Measurements from ENCODE around the gene MYL12A.
"Not testable (repeated sequence)": the region's sequence is repeated elsewhere in the genome, so short reads cannot be mapped to it uniquely, and the experiment has no call there.

Gene MYL12A

DNA sequence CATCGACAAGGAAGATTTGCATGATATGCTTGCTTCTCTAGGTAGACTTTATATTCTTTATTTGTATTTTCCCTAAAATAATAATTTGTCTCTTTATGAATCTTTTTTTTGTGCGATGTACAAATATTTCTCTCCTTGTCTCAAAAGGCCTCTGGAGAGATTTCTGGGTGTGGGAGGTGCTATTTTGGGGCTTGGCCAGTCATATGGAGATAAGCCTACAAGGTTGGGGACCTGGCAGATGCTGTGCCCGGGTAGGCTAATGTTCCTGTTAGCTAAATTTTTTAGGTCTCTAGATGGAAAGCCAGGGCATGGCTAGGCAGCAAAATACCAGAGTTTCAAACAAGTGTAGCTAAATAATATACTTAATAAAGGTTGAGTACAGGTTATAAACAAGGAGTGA is 25.4 kb downstream of the MYL12A start:
- no peaks in the 10 kb centered on the region for H3K27me3 Mint-ChIP-seq
- H3K9me3 Mint-ChIP-seq = no peaks in the 10 kb centered on the region
- peaks cover 32% of the 10 kb centered on the region for H3K4me1 Mint-ChIP-seq
- peaks cover 18% of the 10 kb centered on the region for H3K36me3 Mint-ChIP-seq
- DNase-seq (ENCODE audit: low spot score in 2 of 2) = no peak
- H3K27ac Mint-ChIP-seq = peak overlapping the region; percentile 7
- H3K4me3 Mint-ChIP-seq = no peak overlapping the region
- ATAC-seq (ENCODE audit: low read depth) = no peak

DNA sequence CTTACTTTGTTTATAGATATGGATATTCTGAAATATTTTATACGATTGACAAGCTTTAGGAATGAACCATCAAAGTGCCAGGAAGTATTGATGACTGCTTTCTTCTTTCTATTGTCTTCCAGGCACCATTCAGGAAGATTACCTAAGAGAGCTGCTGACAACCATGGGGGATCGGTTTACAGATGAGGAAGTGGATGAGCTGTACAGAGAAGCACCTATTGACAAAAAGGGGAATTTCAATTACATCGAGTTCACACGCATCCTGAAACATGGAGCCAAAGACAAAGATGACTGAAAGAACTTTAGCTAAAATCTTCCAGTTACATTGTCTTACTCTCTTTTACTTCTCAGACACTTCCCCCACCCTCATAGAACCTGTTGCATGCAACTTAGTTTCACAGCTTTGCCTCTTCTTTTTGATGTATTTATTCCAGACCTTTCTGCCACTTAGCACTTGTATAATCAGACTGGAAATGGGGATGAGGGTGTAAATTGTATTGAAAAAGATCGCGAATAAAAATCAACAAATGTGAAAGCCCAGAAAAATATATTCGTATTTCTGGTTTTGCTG is 30.1 kb downstream of the MYL12A start:
- DNase-seq (ENCODE audit: low spot score in 2 of 2) = not testable (repeated sequence)
- peak overlapping the region; percentile 88 for H3K27ac Mint-ChIP-seq

DNA sequence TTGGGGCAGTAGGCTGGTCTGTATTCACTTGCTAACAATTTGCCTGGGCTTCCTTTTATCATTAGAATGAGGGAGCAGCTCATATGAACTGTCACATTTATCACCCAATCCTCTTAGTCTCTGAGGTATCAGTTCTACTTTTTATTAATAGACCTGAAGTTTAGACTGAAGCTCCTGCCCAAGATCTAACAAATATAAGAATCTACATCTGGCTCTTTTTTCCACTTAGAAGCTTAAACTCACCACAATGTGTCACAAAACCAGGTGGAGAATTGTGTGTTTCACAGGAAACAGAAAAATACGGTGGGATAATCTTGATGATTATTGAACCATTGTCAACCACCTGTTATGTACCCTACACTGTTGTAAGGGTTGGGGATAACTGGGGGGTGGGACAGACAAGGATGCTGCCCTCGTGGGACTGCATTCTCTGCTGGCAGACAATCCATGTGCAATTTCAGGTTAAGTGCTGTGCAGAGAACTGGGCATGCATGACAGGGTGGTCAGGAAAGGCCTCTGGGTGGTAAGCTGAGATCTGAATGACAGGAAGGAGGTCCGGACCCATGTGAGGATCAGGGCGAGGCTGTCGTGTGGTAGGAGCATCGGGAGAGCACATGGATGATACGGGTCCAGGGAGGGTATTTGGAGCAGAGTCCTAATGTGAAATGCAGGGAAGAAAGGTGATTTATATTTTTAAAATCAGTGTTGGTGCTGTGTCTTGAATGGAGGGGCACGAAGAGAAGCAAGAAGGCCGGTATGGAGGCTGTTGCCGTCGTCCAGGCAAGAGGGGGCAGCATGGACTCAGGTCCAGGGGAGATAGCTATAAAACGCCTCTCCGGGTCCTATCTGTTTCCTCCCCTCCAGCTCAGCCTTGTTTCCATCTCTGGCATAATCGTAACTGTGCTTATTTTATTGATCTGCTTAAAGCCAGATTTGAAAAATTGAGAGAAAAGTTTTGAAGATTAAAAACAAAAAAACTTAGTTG is 31.9 kb downstream of the MYL12A start:
- Mint-ChIP-seq H3K36me3 (peaks cover 9% of the 10 kb centered on the region), H3K4me3 (peak overlapping the region; percentile 66)
- peak; percentile 89 for ATAC-seq (ENCODE audit: low read depth)

More for the DNA sequence above, 30.1 kb downstream of the MYL12A start:
- peak; percentile 21 for ATAC-seq (ENCODE audit: low read depth)
- H3K4me3 Mint-ChIP-seq, H3K27me3 Mint-ChIP-seq, H3K9me3 Mint-ChIP-seq: not testable (repeated sequence)
- H3K36me3 Mint-ChIP-seq = peaks cover 16% of the 10 kb centered on the region
- peaks cover 20% of the 10 kb centered on the region for H3K4me1 Mint-ChIP-seq

DNA sequence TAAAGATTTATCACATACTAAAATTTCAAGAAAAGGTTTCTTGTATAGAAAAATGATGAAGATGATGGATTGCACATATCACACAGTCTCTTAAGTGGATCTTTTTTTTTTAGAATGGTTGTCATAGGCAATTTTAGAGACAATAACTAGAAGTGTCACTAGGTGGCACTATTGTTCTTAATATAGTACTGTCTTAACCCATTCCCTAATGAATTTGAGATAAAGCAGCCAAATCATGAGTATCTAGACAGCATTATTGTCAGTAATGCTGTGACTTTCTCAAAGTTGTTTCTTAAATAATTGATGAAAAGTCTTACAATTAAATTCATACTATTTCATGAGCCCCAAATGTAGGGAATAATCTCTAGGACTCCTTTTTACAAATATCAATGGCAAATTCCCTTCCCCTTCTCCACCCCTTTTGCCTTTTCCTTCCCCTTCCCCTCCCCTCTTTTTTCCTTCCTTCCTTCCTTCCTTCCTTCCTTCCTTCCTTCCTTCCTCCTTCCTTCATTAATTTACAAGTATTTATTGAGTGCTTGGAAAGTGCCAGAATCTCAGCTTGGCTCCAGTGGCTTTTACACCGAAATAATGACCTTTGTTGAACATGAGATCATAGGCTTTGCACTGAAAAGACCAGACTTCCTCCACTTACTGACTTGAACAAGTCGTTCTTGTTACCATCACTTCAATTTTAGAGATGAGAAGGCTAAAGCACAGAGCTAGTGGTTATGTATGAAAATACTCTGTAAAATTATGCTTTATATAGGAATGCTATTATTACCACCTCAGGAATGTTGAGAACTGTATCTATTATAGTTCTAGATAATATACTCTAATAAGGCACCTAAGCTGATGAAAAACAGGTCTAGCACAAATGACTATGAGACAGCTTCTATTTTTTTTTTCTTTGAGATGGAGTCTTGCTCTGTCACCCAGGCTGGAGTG is 34.1 kb downstream of the MYL12A start:
- H3K36me3 Mint-ChIP-seq = peaks cover 11% of the 10 kb centered on the region
- peaks cover 11% of the 10 kb centered on the region for H3K9me3 Mint-ChIP-seq
- H3K4me3 Mint-ChIP-seq = no peak overlapping the region
- peaks cover 26% of the 10 kb centered on the region for H3K4me1 Mint-ChIP-seq
- no peak overlapping the region for H3K27ac Mint-ChIP-seq
- H3K27me3 Mint-ChIP-seq = no peaks in the 10 kb centered on the region
- ATAC-seq (ENCODE audit: low read depth) (peak; percentile 66), DNase-seq (ENCODE audit: low spot score in 2 of 2) (peak in 1 of 2 donors; percentile 73)

More for the DNA sequence above, 31.9 kb downstream of the MYL12A start:
- H3K27me3 Mint-ChIP-seq = no peaks in the 10 kb centered on the region
- no peaks in the 10 kb centered on the region for H3K9me3 Mint-ChIP-seq
- no peak for DNase-seq (ENCODE audit: low spot score in 2 of 2)
- H3K4me1 Mint-ChIP-seq = peaks cover 20% of the 10 kb centered on the region
- H3K27ac Mint-ChIP-seq = peak overlapping the region; percentile 78

DNA sequence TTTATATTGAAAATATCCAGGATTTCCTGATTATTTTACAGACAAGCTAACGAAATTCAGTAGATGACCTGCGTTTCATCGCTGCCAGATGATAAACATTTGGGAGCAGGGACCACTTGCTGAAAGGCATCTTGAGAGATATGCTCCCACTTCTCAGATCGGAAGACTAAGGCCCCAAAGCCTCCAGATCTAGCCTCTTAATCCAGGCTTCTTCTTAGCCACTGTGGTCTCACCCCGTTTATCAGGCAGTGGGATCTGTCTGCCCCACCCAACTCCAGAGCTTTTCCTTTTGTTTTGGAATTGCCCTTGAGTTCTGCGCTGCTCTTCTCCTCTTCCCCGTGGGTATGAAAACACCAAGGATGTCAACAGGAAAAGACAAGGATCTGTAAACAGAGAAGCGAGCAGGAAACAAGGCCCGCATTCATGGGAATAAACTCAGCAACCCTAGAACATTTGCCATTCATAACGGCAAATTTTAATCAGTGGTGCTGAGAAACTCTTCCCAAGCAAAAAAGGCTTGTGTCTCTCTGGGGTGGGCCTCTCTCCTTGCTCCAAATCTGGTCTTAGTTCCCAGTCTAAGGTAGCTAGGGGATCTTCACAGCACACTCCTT is 35.8 kb downstream of the MYL12A start:
- Mint-ChIP-seq H3K4me1 (peaks cover 20% of the 10 kb centered on the region), H3K9me3 (peaks cover 17% of the 10 kb centered on the region), H3K4me3 (no peak overlapping the region), H3K27me3 (no peaks in the 10 kb centered on the region), H3K36me3 (peaks cover 6% of the 10 kb centered on the region), H3K27ac (no peak overlapping the region)
- ATAC-seq (ENCODE audit: low read depth) = no peak
- no peak for DNase-seq (ENCODE audit: low spot score in 2 of 2)

DNA sequence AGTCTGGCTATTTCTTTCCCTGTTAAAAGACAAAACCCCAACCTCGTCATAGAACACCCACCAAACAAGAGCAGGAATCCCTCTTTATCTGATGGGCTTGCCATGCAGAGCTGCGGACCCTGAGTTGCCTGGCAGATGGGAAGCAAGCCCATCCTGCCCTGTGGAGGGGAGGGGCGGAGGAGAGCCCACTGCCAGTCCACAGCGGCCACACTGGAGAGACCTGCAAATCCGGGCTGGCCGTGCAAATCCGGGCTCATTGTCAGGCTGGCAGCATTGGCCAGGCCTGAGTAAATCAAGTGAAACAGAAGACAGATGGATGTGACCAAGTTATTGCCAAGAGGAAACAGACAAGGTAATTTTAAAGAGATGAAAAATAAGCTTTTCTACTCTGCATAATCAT is 36.3 kb downstream of the MYL12A start:
- H3K27me3 Mint-ChIP-seq = no peaks in the 10 kb centered on the region
- peaks cover 6% of the 10 kb centered on the region for H3K36me3 Mint-ChIP-seq
- H3K27ac Mint-ChIP-seq = no peak overlapping the region
- ATAC-seq (ENCODE audit: low read depth) (no peak), DNase-seq (ENCODE audit: low spot score in 2 of 2) (no peak)
- no peak overlapping the region for H3K4me3 Mint-ChIP-seq
- H3K4me1 Mint-ChIP-seq = peaks cover 17% of the 10 kb centered on the region
- peaks cover 17% of the 10 kb centered on the region for H3K9me3 Mint-ChIP-seq

DNA sequence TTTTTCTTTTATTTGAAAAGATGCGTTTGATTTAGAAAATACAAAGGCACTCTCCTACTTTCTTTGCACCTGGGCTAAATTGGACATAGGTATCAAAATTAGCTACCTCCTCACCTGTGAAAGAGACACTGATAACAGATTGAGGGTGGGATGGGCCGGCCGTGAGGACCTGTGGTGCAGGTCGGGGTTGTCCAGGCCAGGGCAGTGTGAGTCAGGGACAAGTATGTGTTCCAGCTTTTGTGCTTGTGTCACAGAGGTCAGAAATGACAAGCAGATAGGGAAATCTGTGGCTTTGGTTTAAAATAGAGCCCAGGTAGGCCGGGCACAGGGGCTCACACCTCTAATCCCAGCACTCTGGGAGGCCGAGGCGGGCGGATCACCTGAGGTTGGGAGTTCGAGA is 36.9 kb downstream of the MYL12A start:
- ATAC-seq (ENCODE audit: low read depth) = no peak
- no peak overlapping the region for H3K4me3 Mint-ChIP-seq
- H3K36me3 Mint-ChIP-seq = peaks cover 6% of the 10 kb centered on the region
- H3K27ac Mint-ChIP-seq = no peak overlapping the region
- no peak for DNase-seq (ENCODE audit: low spot score in 2 of 2)
- H3K9me3 Mint-ChIP-seq = peaks cover 19% of the 10 kb centered on the region
- no peaks in the 10 kb centered on the region for H3K27me3 Mint-ChIP-seq
- peaks cover 12% of the 10 kb centered on the region for H3K4me1 Mint-ChIP-seq

DNA sequence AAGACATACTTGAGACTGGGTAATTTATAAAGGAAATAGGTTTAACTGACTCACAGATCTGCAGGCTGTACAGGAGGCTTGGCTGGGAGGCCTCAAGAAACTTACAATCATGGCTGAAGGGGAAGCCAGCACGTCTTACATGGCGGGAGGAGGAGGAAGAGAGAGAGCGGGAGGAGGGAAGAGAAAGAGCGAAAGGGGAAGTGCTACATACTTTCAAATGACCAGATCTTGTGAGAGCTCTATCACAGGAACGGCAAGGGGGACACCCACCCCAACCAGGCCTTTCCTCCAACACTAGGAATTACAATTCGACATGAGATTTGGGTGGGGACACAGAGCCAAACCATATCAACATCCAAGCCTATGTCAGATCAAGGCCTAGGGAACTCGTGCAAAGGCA is 38.6 kb downstream of the MYL12A start:
- H3K4me3 Mint-ChIP-seq = no peak overlapping the region
- peaks cover 19% of the 10 kb centered on the region for H3K9me3 Mint-ChIP-seq
- ATAC-seq (ENCODE audit: low read depth) (no peak), DNase-seq (ENCODE audit: low spot score in 2 of 2) (no peak)
- H3K27ac Mint-ChIP-seq = peak overlapping the region; percentile 2
- H3K27me3 Mint-ChIP-seq = no peaks in the 10 kb centered on the region
- peaks cover 6% of the 10 kb centered on the region for H3K4me1 Mint-ChIP-seq
- peaks cover 7% of the 10 kb centered on the region for H3K36me3 Mint-ChIP-seq

DNA sequence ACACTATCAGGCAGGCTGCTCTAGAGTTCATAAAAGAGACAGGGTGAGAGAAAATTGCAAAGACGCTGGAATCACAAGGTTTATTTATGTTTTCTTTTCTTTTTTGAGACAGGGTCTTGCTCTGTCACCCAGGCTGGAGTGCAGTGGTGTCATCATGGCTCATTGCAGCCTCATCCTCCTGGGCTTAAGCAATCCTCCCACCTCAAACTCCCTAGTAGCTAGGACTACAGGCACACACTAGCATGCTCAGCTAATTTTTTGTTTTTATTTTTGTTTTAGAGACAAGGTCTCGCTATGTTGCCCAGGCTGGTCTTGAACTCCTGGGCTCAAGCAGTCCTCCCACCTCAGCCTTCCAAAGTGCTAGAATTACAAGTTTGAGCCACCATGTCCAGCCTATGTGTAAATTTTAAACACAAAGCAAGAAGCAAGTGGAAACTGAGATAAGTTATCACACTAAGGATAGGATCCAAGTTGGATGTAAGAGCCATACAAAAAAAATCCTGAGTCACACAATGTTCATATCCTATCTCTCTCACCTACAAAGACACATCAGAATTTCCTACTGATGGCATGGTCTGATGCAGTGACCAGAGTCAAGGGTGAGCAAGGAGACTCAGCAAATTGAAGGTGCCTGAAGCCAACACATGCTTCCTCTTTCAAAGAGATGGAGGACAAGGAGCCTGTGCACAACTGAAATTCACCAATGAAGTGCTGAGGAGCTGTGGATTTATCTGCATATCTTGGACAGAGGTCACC is 45.8 kb downstream of the MYL12A start:
- ATAC-seq (ENCODE audit: low read depth) = no peak
- Mint-ChIP-seq H3K4me1 (peaks cover 4% of the 10 kb centered on the region), H3K36me3 (peaks cover 10% of the 10 kb centered on the region), H3K9me3 (peaks cover 9% of the 10 kb centered on the region), H3K4me3 (no peak overlapping the region), H3K27ac (no peak overlapping the region), H3K27me3 (peaks cover 4% of the 10 kb centered on the region)
- DNase-seq (ENCODE audit: low spot score in 2 of 2) = no peak

DNA sequence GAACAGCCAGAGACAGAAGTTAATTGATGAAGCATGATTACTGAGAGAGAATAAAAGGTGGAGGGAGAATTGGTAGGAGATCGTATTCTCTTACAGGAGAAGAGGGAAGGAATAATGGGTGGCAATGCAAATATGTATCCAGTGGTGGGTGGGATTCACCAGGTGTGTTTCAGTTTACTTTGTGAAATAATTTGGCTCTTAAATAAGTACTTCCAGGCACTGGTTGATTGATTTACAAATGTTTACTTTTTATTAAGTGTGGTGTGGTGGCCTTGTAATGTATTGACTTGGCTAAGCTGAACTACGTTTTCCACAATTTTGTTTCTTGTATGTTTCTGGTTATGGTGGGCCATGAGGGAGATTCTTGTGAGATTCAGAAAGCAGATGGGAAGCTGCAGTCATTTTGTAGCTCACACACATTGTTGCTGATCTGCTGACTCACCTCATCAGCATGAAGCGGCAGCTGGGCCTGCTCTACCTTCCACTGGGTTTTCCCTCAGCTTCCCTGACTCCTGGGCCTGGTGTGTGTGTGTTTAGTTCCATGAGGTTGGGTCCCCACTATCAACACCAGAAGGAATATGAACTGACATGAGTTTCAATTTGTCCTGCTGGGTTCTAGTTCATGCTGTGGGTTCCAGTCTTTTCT is 47.0 kb downstream of the MYL12A start:
- DNase-seq (ENCODE audit: low spot score in 2 of 2) = no peak
- Mint-ChIP-seq H3K4me3 (no peak overlapping the region), H3K27me3 (peaks cover 6% of the 10 kb centered on the region)

DNA sequence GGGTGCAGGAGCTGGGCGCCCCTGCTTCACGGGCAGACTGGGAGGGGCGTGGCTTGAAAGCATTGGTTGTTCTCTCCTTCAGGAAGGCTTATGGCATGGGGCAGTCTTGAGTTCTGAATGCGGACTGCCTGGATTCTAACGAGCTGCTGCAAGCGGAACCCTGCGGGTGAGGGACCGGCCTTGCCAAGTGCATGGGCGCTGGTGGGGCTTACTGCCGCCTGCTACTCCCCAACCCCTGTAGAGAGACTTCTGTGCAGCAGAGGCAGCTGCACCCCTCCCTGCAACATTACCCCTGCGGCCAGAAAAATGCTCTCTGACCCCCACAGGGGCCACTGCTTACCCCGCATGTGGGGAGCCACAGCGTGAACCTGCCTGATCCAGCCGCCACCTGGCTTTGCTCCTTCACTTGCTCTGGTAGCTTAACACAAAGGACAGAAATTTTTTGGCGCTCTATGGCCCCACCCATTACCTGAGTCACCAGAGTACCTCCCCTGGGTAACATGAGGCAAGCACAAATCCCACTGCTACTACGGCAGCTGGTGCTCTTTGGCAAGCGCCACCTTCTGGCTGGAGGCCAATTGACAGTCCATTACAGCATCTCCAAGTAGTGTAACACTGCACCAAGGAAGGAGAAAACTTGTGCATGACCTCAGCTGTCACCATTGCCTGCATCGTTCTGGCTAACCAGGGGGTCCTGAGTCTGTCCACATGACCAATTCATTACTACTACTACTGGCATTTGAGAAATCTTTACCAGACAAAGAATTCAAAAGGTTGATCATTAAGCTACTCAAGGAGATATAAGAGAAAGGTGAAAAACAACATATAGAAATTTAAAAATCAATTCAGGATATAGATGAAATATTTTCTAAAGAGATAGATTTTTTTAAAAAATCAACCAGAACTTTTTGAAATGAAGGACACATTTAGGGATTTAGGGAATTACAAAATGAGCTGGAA is 49.7 kb downstream of the MYL12A start:
- Mint-ChIP-seq H3K4me1 (peaks cover 4% of the 10 kb centered on the region), H3K36me3 (no peaks in the 10 kb centered on the region), H3K27me3 (peaks cover 15% of the 10 kb centered on the region), H3K27ac (peak overlapping the region; percentile 31), H3K4me3 (peak overlapping the region; percentile 96), H3K9me3 (peaks cover 2% of the 10 kb centered on the region)
- DNase-seq (ENCODE audit: low spot score in 2 of 2) (peak; percentile 88 to 90), ATAC-seq (ENCODE audit: low read depth) (peak; percentile 97)

More for the DNA sequence above, 47.0 kb downstream of the MYL12A start:
- peaks cover 10% of the 10 kb centered on the region for H3K36me3 Mint-ChIP-seq
- H3K4me1 Mint-ChIP-seq = peaks cover 4% of the 10 kb centered on the region
- H3K27ac Mint-ChIP-seq = no peak overlapping the region
- H3K9me3 Mint-ChIP-seq = peaks cover 6% of the 10 kb centered on the region
- ATAC-seq (ENCODE audit: low read depth) = no peak

DNA sequence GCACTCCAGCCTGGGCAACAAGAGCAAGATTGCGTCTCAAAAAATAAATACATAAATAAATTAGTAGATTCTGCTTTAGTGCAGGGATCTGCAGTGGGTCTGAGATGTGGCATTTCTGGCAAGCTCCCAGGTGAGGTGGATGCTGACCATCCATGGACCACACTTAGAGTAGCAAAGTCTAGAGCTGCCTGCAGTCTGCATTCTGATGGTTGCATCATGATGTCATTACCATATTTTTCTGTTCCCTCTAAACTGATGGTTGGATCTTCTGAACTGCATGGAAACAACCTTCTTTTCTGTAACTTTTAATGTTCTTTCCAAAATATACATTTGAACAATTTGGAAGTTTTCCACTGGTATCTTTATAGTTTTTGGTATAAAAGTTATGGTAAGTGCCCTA is 57.2 kb downstream of the MYL12A start:
- Mint-ChIP-seq H3K27me3 (peaks cover 8% of the 10 kb centered on the region), H3K4me3 (no peak overlapping the region), H3K9me3 (no peaks in the 10 kb centered on the region), H3K27ac (no peak overlapping the region), H3K4me1 (no peaks in the 10 kb centered on the region), H3K36me3 (no peaks in the 10 kb centered on the region)
- ATAC-seq (ENCODE audit: low read depth) = no peak
- DNase-seq (ENCODE audit: low spot score in 2 of 2) = no peak
